Stimulated activated naive CD8-positive, alpha-beta T cell treated with anti-CD3 and anti-CD28 coated beads, Interleukin-15, Interleukin-2, amounts not matched to agents 100 ng/mL and 50 ng/mL, for 24 hours (primary cell): Measurements from ENCODE around the gene MRPS18A.
"Not testable (repeated sequence)": the region's sequence is repeated elsewhere in the genome, so short reads cannot be mapped to it uniquely, and the experiment has no call there.

Experiments
- H3K27ac Mint-ChIP-seq: one replicate; pipeline ENCODE4 v1.8.0; 2021; ENCODE audit warnings: mild to moderate bottlenecking, mixed read lengths
- H3K27me3 Mint-ChIP-seq: one replicate; pipeline ENCODE4 v1.8.0; 2021; ENCODE audit warnings: mixed read lengths
- H3K36me3 Mint-ChIP-seq: one replicate; pipeline ENCODE4 v1.8.0; 2021; ENCODE audit warnings: low read depth, mixed read lengths
- H3K4me1 Mint-ChIP-seq: one replicate; pipeline ENCODE4 v1.8.0; 2021; ENCODE audit warnings: low read depth, mixed read lengths
- H3K4me3 Mint-ChIP-seq: one replicate; pipeline ENCODE4 v1.8.0; 2021; ENCODE audit warnings: mild to moderate bottlenecking, mixed read lengths
- H3K9me3 Mint-ChIP-seq: one replicate; pipeline ENCODE4 v1.8.0; 2021; ENCODE audit warnings: mixed read lengths

MRPS18A gene

DNA sequence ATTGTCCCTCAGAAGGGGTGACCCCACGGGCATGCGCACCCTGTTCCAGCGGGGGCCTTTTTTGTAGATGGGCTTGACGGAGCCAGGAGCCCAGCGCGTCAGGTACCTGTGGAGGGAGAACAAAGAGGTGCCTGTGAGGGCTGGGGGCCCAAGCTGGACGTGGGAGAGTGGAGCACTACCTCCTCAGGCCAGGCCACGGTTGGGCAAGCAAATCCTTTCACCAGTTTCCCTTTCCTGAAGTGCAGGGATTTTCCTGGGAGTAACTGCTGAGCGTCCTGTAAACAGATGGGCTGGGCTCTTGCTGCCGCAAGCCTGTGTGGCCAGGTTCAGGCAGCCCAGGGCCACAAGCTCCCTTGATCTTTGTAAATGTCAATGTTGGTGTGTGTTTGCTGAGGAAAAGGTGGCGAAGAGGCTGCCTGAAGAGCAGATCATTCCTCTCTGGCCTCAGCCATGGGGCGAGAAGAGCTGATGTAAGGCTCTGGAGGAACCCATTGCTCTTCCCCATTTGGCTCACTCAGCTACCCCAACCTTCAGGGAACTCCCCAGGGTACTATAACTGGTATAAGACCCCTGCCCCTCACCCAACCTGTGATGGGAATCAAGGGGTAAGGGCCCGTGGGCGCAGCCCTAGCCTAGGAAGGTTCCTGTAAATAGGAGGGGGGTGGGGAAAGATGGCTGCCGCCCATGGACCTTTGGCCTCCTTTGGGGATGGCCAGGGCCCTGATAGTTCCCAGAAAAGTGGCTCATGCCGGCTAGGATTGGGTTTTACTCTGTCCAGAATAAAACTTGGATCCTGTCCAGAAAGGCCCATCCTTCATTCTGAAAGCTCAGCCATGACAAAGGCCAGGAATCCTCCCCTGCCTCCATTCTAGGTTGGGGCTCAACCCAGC is 15.5 kb downstream of the MRPS18A start:
- Mint-ChIP-seq H3K4me3 (no peak overlapping the region), H3K27me3 (no peaks in the 10 kb centered on the region), H3K27ac (no peak overlapping the region), H3K36me3 (peaks cover 43% of the 10 kb centered on the region), H3K4me1 (peaks cover 34% of the 10 kb centered on the region), H3K9me3 (no peaks in the 10 kb centered on the region)

- H3K4me3 Mint-ChIP-seq: no peak overlapping the region
- peaks cover 35% of the 10 kb centered on the region for H3K4me1 Mint-ChIP-seq
- peaks cover 43% of the 10 kb centered on the region for H3K36me3 Mint-ChIP-seq
- H3K27me3 Mint-ChIP-seq: no peaks in the 10 kb centered on the region
- H3K9me3 Mint-ChIP-seq: no peaks in the 10 kb centered on the region
- H3K27ac Mint-ChIP-seq: peak overlapping the region; percentile 34
Measured at GRCh38 chr6:43671011-43671800, 16.4 kb downstream of the MRPS18A start.

DNA sequence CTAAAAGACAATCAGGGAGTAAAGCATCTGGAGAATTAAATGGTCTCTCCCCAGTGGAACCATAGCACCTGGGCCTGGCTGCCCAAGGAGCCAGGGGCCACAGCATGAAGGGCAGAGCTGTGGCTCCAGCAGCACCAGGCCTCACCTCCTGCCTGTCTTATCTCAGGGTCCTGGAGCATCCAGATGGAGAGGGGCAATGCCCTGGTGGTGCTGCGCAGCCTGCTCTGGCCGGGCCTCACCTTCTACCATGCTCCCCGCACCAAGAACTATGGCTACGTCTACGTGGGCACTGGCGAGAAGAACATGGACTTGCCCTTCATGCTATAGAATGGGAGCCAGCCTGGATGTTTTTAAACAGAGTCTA is 17.0 kb downstream of the MRPS18A start:
- Mint-ChIP-seq H3K27ac (peak overlapping the region; percentile 21), H3K36me3 (peaks cover 37% of the 10 kb centered on the region)

DNA sequence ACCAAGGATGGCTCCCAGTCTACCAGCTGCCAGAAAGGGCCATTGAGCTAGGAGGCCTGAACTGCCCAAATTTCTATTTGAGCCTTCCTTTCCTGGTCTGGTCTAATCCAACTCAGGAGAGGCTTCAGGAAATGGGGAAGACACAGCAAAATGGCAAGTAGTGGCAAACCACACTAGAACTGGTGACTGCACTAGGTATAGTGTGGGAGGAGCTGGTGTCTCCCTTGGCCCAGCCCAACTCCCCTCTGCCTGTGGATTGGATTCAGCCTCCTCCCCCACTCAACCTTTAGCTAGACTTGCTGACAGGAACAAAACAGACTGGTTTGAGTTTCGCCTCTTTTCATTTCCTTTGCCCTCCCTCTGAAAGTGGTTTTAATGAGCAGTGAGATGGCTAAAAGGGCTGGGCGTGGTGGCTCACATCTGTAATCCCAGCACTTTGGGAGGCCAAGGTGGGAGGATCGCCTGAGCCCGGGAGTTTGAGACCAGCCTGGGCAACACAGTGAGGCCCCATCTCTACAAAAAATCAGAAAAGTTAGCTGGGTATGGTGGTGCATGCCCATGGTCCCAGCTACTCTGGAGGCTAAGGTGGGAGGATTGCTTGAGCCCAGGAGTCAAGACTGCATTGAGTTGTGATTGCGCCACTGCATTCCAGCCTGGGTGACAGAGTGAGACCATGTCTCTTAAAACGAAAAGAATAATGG is 17.5 kb downstream of the MRPS18A start:
- Mint-ChIP-seq H3K4me3 (no peak overlapping the region), H3K9me3 (no peaks in the 10 kb centered on the region)

More for the DNA sequence above, 17.0 kb downstream of the MRPS18A start:
- peaks cover 35% of the 10 kb centered on the region for H3K4me1 Mint-ChIP-seq
- no peaks in the 10 kb centered on the region for H3K27me3 Mint-ChIP-seq
- H3K4me3 Mint-ChIP-seq: no peak overlapping the region
- no peaks in the 10 kb centered on the region for H3K9me3 Mint-ChIP-seq

GRCh38 chr6:43669050-43669921 is 18.3 kb downstream of the MRPS18A start:
- H3K27ac Mint-ChIP-seq: peak overlapping the region; percentile 5
- no peaks in the 10 kb centered on the region for H3K9me3 Mint-ChIP-seq
- H3K36me3 Mint-ChIP-seq: peaks cover 24% of the 10 kb centered on the region
- H3K4me3 Mint-ChIP-seq: no peak overlapping the region
- peaks cover 35% of the 10 kb centered on the region for H3K4me1 Mint-ChIP-seq
- no peaks in the 10 kb centered on the region for H3K27me3 Mint-ChIP-seq

More for the DNA sequence above, 17.5 kb downstream of the MRPS18A start:
- peaks cover 32% of the 10 kb centered on the region for H3K36me3 Mint-ChIP-seq
- peak overlapping the region; percentile 21 for H3K27ac Mint-ChIP-seq
- H3K27me3 Mint-ChIP-seq: no peaks in the 10 kb centered on the region
- H3K4me1 Mint-ChIP-seq: peaks cover 35% of the 10 kb centered on the region

DNA sequence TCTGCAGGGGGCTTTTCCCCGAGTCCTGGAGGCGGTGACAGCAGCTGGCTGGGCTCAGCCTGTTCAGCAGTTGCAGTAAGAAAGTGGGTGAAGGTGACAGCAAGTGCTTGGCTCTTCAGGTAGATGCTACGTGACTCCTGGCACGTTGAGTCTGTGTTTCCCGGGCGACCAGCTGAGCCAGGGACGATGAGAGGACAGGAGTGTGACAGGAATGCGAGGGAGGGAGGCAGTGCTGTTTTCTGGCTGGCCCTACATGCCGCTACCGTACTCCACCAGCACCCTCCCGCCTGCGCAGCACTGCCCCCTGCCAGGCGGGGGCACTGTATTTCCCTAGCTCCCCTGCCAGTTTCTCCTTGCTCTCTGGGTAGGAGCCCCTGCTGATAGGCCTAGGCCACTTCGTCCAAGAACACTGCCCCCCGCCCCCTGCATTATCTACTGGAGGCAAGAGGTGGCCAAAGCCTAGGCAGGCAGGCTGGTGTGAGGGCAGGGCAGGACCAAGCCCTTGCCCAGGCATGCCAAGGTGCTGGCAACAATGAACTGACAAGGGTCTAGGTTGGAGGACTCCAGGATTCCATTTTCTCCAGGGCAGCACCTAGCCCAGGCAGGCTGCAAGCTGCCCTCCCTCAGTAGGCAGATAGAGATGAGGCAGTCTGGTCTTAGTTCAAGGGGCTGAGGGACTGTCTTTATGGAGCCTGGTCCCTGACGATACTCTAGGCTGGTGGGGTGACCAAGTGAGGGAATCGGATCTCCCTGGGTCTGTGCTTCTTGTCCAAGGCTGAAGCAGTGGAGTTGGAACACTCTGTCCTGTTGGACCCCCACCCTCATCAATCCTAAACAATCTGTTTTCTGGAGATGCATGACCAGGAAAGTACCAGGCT is 19.2 kb downstream of the MRPS18A start:
- Mint-ChIP-seq H3K36me3 (peaks cover 18% of the 10 kb centered on the region), H3K4me1 (peaks cover 35% of the 10 kb centered on the region), H3K9me3 (no peaks in the 10 kb centered on the region), H3K27me3 (no peaks in the 10 kb centered on the region), H3K27ac (peak overlapping the region; percentile 71), H3K4me3 (peak overlapping the region; percentile 58)

- Mint-ChIP-seq H3K27ac (peak overlapping the region; percentile 71), H3K27me3 (no peaks in the 10 kb centered on the region), H3K36me3 (peaks cover 11% of the 10 kb centered on the region), H3K4me3 (peak overlapping the region; percentile 58), H3K4me1 (peaks cover 35% of the 10 kb centered on the region), H3K9me3 (no peaks in the 10 kb centered on the region)
Measured at GRCh38 chr6:43667245-43668150, 20.1 kb downstream of the MRPS18A start.

DNA sequence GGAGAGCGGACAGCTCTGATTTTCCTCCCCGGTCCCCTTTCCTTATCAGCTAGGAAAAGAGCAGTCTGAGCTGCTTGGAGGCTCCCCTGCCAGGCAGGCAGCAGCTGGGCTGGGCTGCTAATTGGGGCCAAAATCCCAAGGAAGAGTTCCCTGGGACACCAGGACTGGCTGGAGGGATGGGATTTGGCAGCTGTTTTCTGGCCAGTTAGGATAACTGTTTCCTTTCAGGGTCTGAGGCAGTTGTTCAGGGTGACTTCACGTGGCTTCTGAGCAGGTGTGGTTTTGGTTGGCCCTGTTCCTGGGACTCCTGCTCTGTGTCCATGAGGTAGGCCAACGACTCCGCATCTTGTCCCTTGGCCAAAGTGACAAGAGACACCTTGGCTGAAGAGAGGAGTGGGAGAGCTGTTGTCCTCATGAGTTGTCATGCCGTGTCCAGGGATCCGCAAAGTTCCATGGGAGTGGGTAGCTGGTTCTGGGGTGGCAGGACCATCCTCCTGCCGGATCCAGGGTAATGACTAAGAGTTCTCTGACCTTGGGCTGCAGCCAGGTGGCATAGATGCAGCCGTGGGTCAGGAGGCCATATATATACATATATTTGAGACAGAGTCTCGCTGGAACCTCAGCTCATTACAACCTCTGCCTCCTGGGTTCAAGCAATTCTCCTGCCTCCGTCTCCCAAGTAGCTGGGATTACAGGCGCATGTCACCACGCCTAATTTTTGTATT is 21.2 kb downstream of the MRPS18A start:
- Mint-ChIP-seq H3K27me3 (no peaks in the 10 kb centered on the region), H3K9me3 (no peaks in the 10 kb centered on the region), H3K4me3 (no peak overlapping the region), H3K27ac (no peak overlapping the region), H3K36me3 (peaks cover 4% of the 10 kb centered on the region), H3K4me1 (peaks cover 35% of the 10 kb centered on the region)

GRCh38 chr6:43665376-43665775 is 22.2 kb downstream of the MRPS18A start:
- Mint-ChIP-seq H3K27me3 (peaks cover 5% of the 10 kb centered on the region), H3K9me3 (no peaks in the 10 kb centered on the region), H3K4me3 (no peak overlapping the region), H3K36me3 (peaks cover 2% of the 10 kb centered on the region), H3K27ac (no peak overlapping the region), H3K4me1 (peaks cover 33% of the 10 kb centered on the region)

GRCh38 chr6:43662948-43663347 is 24.6 kb downstream of the MRPS18A start:
- peaks cover 11% of the 10 kb centered on the region for H3K4me1 Mint-ChIP-seq
- not testable (repeated sequence) for H3K27ac Mint-ChIP-seq, H3K9me3 Mint-ChIP-seq, H3K4me3 Mint-ChIP-seq, H3K27me3 Mint-ChIP-seq, H3K36me3 Mint-ChIP-seq

DNA sequence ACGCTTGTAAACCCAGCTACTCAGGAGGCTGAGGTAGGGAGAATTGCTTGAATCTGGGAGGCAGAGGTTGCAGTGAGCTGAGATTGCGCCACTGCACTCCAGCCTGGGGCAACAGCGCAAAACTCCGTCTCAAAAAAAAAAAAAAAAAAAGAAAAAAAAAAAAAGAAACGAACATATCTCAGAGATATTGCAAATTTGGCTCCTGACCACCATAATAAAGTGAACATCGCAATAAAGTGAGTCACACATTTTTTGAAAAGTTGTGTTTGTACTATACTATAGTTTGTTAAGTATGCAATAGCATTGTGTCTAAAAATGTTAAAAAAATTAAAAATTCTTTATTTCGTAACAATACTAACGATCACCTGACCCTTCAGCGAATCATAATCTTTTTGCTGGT is 29.4 kb downstream of the MRPS18A start:
- Mint-ChIP-seq H3K4me1 (no peaks in the 10 kb centered on the region), H3K9me3 (no peaks in the 10 kb centered on the region), H3K36me3 (no peaks in the 10 kb centered on the region), H3K27me3 (peaks cover 5% of the 10 kb centered on the region), H3K27ac (no peak overlapping the region), H3K4me3 (no peak overlapping the region)

- peaks cover 5% of the 10 kb centered on the region for H3K27me3 Mint-ChIP-seq
- H3K4me3 Mint-ChIP-seq: no peak overlapping the region
- no peaks in the 10 kb centered on the region for H3K9me3 Mint-ChIP-seq
- H3K27ac Mint-ChIP-seq: no peak overlapping the region
- no peaks in the 10 kb centered on the region for H3K36me3 Mint-ChIP-seq
- H3K4me1 Mint-ChIP-seq: no peaks in the 10 kb centered on the region
Measured at GRCh38 chr6:43657221-43657802, 30.3 kb downstream of the MRPS18A start.
